Astrocyte of the hippocampus (primary cell): ENCODE measurements around the gene ABCF1.
A peak's percentile ranks its signal among the peaks of the same experiment; 100 is the strongest.
"Not testable (repeated sequence)": the region's sequence is repeated elsewhere in the genome, so short reads cannot be mapped to it uniquely, and the experiment has no call there.

ENCODE experiments used
- DNase-seq: peaks from one replicate; pipeline ENCODE4 v3.0.0; 2011; ENCODE audit warnings: low read depth, low spot score

ABCF1 gene

DNA sequence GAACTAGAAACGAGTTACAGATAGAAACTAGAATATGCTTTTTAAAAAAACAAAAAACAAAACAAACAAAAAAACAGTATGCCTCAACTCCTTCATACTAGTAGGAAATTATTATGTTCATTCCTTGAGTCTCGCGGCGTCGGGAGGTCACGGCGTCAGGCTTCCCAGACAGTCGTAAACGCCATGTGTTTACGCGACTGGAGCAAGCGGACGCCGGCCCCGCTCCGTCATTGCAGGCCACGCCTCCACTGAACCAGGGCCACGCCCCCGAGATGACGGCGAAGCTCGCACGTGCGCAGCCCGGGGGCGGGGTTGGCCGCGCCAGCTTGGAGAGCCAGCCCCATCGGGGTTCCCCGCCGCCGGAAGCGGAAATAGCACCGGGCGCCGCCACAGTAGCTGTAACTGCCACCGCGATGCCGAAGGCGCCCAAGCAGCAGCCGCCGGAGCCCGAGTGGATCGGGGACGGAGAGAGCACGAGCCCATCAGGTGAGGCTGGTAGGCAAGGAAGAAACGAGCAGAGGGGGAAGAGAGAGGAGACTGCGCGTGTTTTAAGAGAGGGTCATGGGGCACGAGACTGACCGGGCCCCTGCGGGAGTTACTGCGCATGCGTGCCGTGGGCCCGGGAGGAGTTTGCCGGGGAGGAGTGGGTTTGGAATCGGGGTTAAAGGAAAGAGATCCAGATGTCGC lies at the start of gene ABCF1:
Gene ABCF1, plus strand, starts transcription at position 368 of the 687 bp plus-strand sequence. Its CDS starts 46 bp downstream, at position 414.
- peak; percentile 99 for DNase-seq

DNA sequence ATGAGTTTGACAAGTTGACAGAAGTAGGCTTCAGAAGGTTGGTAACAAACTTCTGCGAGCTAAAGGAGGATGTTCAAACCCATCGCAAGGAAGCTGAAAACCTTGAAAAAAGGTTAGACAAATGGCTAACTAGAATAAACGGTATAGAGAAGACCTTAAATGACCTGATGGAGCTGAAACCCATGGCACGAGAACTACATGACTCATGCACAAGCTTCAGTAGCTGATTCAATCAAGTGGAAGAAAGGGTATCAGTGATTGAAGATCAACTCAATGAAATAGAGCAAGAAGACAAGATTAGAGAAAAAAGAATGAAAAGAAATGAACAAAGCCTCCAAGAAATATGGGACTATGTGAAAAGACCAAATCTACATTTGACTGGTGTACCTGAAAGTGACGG lies 49.3 kb upstream of the ABCF1 start:
- DNase-seq, result not testable (repeated sequence)

DNA sequence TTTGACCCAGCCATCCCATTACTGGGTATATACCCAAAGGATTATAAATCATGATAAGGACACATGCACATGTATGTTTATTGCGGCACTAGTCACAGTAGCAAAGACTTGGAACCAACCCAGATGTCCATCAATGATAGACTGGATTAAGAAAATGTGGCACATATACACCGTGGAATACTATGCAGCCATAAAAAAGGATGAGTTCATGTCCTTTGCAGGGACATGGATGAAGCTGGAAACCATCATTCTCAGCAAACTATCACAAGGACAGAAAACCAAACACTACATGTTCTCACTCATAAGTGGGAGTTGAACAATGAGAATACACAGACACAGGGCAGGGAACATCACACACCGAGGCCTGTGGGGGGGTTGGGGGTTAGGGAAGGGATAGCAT lies 44.8 kb upstream of the ABCF1 start:
- DNase-seq, result not testable (repeated sequence)

DNA sequence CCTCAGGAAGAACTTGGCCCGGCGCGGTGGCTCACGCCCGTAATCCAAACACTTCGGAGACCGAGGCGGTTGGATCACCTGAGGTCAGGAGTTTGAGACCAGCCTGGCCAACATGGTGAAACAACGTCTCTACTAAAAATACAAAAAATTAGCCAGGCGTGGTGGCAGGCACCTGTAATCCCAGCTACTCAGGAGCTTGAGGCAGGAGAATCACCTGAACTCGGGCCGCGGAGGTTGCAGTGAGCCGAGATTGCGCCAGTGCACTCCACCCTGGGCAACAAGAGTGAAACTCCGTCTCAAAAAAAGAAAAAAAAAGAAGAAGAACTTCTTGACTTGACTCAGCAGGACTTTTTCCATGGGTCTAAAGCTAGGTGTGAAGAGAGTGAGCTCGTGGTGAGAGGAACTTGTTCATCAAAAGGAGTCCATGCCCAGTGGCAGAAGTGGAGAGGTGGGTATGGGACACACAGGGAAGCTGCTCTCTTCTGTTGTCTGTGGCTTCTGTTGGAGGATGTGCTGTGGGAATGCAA lies 41.8 kb upstream of the ABCF1 start:
- DNase-seq, result not testable (repeated sequence)

DNA sequence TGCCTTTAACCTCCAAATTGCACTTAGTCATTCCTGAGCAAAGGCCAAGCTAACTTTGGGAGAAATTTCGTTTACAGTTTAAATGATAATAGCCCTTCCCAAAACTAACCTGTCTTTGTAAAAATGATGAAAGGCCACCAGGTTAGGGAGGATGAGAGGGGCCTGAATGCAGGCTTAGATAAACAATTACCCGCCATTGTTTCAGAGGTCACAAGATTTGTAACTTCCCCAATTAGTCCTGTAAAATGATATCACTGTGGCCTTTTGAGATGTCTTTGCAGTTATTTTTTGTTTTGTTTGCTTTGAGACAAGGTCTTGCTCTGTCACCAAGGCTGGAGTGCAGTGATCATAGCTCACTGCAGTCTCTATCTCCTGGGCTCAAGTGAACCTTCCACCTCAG lies 41.2 kb upstream of the ABCF1 start:
- DNase-seq, result no peak

DNA sequence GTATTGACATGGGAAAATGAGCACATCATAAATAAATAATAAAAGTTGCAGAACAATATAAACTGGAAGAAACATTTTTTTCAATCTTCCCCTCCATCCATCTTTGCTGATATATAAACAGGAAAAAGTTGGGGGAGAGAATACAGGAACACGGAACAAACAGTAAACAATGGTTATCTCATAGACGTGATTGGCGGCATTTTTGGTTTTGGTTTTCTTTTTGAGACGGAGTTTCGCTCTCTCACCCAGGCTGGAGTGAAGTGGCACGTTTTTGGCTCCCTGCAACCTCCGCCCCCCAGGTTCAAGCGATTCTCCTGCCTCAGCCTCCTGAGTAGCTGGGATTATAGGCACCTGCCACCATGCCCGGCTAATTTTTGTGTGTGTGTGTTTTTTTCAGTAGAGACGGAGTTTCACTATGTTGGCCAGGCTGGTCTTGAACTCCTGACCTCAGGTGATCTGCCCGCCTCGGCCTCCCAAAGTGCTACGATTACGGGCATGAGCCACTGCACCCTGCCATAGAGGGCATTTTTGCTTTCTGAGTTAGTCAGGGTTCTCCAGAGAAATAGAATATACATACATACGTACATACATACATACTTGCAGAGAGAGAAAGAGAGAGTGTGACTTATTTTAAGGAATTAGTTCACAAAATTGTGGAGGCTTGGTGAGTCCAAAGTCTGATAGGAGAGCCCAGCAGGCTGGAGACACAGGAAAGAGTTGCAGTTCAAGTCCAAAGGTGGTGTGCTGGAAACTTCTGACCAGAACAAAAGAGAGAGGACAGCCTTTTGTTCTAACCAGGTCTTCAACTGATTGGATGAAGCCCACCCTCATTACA lies 37.6 kb upstream of the ABCF1 start:
- DNase-seq, result no peak

DNA sequence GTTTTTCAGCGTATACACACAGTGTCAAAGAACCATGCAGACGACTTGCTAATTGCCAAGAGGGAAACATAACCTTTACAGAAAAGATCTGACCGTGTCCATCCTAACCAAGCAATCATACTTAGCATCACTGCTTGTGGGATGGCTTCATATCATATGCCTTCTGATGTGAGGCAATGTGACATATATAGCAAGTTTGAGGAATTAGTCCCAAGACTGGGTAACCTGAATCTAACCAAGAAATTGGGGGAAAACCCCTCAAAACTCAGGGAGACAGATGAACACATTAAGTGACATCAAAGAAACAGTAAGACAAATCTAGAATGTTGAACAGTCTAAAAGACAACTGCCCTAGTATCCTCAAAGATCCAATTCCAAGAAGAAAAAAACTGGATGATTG lies 33.3 kb upstream of the ABCF1 start:
- no peak for DNase-seq

DNA sequence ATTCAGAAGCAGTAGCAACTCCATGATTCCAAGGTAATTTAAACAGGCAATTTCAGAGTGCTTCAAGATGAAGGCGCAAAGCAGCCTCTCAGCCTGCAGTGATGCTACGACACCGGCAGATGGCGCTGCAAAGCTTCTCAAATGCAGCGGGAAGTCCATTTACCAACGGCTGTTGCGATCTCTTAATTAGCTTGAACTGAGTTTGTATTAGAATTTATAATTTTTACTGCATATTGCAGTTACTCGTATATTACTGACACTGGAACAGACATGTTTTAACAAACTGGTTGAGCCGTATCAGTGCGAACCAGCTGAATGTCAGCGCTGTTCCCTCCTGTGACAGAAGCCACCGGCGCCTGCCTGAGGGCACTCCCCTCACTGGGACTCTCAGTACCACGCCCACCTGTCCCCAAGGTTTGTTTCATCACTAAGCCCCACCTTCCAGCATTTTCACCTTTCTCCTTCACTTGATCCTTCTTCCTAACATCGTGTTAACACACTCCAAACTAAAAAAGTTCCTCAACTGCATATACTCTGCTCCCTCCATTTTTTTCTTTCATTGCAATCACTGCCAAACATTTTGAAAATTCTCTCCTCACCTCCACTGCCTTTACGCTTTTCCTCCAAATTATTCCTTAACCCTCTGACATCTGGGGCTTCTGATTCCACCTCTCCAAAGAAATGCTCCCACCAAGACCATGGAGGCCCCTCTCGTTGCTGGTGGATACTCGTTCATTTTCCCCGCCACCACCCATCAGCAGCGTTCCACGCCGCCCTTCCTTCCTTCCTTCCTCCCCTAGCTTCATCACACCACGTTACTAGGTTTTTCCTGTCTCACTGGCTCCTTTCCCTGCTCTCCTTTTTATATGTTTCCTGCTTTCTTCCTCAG lies 29.5 kb upstream of the ABCF1 start:
- DNase-seq, result peak; percentile 90

DNA sequence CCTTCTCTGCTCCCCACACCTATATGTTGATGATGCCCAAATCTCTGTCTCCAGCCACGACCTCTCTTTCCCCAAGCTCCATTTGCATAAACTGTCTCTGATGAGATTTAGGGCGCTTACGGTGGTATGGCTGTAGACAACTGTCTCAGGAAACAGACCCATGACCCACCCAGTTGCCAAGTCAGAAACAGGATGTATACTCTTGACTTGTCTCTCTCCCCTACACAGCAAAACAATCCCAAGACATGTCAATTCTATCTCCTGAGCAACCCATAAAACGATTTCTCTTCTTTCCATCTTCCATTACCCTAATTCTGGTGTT lies 28.9 kb upstream of the ABCF1 start:
- DNase-seq, result no peak

DNA sequence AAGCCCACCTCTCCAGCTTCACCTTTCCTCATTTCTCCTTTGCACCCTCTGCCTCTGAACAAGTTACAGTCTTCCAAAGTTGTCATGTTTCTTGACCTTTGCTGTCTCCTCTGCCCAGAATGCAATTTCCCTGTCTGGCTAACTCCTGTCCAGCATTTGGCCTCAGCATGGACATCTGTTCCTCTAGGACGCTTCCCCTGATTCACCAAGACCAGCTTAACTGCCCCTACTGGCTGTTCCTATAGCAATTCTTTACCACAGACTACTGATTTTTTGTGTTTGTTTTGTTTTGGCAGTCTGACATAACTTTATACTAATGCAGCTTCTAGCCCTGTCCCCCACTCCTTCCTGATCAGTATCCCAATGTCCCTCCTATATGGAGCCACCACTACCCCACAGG lies 28.3 kb upstream of the ABCF1 start:
- DNase-seq, result no peak

DNA sequence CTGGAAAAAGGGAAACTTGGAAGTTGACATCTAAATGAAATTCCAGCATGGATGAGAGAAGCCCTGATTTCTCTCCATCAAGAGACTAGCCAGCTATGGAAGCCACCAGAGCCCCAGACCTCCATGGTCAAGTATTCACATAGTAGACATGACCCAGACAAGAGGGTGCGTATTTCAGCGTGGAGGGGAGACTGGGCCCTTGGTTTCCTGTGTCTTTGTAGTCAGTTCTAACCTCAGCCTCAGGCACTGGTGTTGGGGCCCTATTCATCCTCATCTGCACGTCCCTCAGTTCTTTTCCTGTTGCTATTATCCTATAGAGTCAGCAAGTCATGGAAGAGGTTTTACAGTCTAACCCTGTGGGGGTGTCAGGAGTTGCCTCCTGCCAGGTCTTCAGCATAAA lies 27.4 kb upstream of the ABCF1 start:
- DNase-seq, result no peak

DNA sequence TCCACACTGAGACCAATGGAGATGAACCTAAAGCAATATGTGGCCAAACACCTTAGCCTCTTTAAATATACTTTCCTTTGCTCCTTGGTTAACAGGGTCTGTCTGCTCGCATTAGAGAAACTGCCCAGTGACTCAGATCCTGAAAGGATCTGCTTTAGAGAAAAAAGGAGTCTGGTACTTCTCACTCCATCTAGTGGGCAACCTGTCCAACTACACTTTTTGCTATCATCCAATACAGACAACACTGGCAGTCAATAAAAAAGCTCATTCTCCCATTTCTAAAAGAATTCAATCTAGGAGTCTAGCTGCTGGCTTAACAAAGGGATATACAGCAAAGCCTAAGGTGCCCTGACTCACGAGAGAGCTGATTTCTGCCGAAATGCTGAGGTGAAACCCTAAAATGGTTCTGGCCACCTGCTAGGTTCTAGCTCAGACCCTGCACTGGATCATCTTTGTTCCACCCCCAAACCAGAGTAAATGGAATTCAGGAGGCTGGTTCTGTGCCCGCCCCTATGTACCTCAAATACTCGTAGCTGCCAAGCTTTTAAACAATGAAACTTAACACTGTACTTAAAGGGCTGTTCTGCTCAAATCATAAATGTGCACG lies 26.5 kb upstream of the ABCF1 start:
- peak; percentile 78 for DNase-seq

DNA sequence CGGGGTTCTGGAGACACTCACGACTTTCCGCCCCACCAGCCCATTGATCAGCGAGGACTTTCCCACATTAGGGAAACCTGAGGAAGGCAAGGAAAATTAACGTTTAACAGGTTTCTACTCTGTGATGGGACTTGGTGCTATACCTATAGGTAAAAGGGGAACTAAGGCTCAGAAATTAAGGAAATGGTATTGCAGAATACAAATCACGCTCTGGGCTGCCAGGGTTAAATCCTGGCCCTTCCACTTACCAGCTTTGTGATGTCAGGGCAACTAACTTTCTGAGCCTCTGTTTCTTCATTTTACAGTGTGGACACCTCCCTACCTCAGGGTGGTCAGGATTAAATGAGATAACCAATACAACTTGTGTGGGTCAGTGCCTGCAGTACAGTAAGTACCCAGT lies 23.8 kb upstream of the ABCF1 start:
- DNase-seq, result no peak

DNA sequence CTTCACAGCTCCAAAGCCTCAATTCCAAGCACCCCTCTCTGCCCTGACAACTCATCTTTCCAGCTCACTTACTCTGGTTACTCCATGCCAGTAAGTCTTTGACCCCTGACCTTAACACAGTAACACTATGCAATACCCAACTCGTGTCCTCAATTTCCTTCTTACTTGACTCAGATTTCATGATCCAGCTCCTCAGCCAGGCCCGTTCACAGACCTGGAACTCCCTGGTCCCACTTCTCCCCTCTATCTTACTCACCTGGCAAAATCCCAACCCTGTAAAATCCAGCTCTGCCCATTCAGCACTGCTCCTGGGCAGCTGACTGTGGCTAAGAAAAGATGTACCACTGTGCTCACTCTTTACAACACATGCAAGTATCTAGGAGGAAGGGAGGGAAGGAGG lies 22.9 kb upstream of the ABCF1 start:
- DNase-seq, result no peak

DNA sequence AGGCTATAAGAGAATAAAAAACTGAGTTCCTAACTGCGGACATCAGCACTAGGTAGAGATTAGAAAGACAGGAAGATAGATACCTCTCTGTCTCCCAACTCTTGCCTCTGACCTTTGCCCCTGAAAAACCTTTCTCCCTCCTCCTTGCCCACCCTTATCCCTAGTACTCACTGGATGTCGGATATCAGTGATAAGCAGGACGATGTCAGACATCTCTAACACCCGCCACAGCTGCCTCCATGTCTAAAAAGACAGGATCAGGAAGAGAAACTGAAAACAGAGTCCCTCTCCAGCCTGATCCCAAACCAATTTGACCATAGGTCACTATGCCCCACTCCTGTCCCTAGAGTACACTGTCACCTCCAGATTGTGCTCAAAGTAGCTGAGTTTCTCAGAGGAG lies 16.8 kb upstream of the ABCF1 start:
- DNase-seq, result no peak

DNA sequence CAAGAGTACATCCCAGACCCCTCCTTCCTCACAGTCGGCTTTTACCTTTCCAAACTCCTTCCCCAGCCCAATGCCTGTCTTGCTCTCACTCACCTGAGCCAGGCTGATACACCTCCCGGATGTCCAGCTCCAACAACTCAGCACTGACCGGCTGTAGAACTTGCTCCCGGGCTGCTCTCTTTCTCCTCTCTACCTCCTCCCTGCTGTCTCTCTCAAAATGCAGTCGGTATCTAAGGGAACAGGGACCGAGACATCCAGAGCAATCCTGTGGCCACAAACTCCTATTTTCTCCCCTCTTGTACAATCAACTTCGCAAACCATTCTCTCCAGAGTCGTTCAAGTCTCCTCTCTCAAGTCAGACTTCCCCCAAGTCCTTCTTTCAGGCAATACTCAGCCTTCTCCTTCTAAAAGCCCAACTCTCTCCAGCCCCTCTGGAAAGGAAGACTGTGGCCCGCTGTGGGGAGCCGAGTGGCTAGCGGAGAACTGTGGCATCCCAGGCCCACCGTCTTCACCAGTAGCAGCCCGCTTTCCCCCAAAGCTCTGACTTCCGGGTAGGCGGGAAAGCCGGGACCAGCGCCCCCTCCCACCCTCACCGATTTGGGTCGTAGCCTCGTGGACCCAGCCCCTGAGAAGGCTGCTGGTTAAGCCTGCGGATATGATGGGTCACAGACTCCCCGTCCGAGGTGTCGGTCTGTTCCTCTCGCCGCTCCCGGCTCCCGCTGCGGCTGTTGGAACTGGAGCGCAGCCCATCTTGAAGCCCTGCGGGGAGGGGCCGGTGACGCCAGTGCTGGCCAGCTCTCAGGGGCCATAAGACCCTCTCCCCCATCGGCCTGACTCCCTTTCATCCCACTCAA lies 16.1 kb upstream of the ABCF1 start:
- DNase-seq, result peak; percentile 77

DNA sequence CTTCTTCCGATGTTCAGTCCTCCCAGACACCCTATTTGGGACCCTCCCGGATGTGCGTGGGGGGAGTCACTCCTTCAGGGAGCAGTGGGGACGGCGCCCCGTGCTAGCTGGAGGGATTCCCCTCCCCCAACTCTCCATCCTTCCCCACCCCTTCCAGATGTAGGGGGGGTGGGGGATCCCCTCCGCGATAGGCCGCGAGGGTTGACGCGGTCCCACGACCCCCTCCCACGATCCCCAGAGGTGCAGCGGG lies 15.5 kb upstream of the ABCF1 start:
- DNase-seq, result no peak

DNA sequence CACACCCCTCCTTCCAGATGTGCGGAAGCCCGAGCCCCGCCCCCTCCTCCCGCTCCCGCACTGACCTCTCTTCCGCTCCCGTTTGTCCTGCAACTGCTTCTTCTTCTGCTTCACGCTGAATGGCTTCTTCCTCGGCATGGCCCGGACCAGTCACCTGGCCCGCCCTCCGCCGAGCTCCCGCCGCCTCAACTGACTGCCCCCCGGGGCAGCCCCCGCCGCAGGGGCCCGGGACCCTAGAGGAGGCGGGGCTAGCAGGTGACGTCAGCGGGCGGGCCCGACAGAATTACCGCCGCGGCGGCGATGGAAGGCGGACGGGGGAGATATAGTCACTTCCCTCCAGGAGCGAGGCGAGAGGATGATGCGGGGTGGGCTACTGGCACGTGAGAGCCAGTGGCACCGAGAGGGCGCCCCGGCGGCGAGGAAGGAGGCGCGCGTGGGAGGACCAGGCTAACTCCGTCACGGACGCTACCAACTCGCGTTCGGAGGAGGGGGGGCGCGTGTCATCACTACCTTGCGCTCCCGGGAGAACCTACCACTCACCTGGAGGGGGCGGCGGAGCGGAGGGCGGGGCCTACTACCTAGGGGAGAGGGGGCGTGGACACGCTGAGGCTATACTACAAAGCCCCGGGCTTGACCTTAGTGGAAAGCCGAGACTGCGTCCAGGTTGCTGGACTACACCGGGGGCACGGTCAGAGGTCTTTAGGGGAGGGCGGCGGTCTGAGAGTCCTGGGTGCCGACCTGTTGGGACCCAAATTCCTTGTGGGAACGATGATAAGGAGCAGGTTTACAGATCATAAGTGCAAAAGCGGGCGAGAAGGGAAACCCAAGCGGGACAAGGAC lies 15.0 kb upstream of the ABCF1 start, which contains the start of gene GNL1:
Gene GNL1, minus strand, starts transcription at position 424 of the 840 bp plus-strand sequence. Its CDS starts 286 bp downstream, at position 138.
- DNase-seq, result peak; percentile 96

DNA sequence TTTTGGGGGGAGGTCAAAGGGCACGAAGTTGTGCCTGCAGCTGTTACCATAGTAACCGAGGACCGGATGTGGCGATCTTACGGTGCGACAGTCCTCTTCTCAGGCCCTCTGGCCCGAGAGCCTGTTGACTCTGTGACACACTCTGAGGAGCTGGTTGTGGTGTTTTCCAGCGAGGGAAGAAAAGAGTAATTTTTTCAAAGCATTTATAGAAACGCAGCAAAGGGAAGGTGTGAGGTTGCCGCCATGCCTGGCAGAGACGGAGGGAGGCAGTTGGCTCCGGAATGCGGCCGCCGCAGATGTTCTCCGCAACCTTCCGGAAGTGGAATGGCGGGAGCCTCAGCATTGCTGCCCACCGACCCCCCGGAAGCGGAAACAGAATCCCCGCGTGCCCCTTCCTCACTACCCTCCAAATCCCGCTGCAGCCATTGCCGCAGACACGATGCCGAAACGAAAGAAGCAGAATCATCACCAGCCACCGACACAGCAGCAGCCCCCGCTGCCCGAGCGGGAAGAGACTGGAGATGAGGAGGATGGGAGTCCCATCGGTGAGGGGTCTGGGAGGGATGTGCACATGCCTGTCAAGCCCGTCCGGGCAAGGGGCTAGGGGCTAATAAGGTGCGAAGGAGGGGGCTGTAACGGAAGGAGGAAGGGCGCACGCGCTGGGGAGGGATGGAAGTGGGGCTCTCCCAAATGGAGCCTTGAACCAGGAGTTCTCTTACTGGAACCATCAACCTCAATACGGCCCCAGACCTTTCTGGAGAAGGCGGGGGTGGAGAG lies 14.1 kb upstream of the ABCF1 start, which contains the start of gene PRR3:
Gene PRR3, plus strand, starts transcription at position 390 of the 777 bp plus-strand sequence. Its CDS starts 50 bp downstream, at position 440.
- peak; percentile 91 for DNase-seq
